GM21423 (cell line): ENCODE results near the gene SESN3.

Experiments
- ATAC-seq: cut with Tn5 transposase; IDR thresholded peaks from one replicate; pipeline ENCODE4 v1.9.1; 2021; ENCODE audit warnings: mild to moderate bottlenecking, moderate library complexity; ENCODE audit not compliant: unreplicated experiment

Gene SESN3

DNA sequence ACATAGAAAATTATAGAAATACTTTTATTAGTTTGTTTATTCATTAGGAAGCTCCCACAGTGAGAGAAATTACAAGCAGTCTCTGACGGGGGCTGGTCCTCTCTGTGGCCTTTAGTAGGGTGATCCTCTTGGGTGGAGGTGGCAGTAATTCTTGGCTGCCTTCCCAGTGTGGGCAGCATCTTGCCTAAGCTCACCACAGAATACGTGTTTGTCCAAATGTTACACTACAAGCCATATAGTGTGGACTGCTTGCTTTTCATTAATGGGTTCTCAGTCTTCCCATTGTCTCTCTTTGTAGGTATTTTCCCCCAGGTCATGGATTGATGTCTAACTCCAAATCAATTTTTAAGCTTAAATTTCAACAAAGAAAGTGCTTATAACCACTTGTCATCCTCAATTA is 98.0 kb downstream of the SESN3 start:
- ATAC-seq, result no peak

DNA sequence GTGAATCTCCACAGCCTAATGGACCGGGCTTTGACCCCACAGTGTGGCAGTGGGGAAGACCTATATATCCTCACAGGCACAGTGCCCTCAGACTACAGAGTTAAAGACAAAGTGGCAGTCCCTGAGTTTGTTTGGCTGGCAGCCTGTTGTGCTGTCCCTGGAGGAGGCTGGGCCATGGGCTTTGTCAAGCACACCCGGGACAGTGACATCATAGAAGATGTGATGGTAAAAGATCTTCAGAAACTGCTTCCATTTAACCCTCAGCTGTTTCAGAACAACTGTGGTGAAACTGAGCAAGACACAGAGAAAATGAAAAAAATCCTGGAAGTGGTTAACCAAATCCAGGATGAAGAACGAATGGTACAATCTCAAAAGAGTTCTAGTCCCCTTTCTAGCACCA is 102.4 kb downstream of the SESN3 start:
- no peak for ATAC-seq

DNA sequence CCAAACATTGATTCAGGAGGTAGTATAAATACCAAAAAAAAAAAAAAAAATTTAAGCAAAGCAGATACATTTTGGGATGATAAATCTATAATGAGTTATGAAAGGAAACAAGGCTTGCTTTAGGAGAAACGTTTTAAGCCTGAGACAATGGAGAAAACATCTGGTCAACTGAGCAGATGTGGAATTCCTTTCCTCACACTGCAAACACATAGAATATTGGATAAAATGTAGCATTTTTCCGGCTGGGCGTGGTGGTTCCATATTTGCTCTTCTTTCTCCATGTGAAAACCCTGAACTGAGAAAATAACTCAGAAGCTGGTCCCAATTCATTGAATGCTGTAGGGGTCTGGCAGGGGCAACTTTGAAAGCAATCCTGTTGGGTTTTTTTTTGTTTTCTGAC is 107.4 kb downstream of the SESN3 start:
- no peak for ATAC-seq

GRCh38 chr11:95121698-95122097 is 109.3 kb downstream of the SESN3 start:
- no peak for ATAC-seq

DNA sequence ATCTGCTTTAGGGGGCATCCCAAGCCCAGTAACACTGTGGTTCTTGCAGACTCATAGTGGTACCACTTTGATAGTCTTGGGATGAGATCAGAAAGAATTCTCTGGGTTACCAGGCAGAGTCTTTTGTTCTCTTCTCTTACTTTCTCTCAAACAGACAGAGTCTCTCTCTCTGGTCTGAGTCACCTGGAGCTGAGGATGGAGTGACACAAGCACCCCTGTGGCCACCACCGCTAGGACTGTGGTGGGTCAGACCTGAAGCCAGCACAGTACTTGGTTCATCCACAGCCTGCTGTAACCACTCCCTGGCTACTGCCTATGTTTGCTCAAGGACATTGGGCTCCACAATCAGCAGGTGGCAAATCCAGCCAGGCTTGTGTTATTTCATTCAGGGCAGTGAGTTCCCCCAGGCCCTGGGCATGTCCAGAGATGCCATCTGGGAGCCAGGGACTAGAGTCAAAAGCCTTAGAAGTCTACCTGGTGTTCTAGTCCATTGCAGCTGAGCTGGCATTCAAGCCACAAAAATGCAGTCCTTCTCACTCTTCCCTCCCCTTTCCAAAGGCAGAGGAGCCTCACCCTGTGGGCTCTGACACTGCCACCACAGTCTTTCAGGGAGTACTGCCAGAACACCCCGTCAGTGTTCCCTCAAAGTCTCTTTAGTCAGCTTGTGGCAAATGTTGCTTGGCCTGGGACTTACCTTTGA is 111.5 kb downstream of the SESN3 start:
- no peak for ATAC-seq

GRCh38 chr11:95115597-95115996 is 115.4 kb downstream of the SESN3 start:
- no peak for ATAC-seq
